NB4 (cell line): Measurements from ENCODE around the gene CALHM2.

ENCODE experiments used
- POLR2A ChIP-seq: IDR thresholded peaks from 2 replicates; pipeline ENCODE4 v1.6.1; 2011; ENCODE audit warnings: mild to moderate bottlenecking; ENCODE audit not compliant: insufficient read length; ENCODE audit errors: extremely low read depth
- TF ChIP-seq, protein P1 (sequence below): IDR thresholded peaks from one replicate; pipeline ENCODE4 v1.5.1; 2012; ENCODE audit warnings: low read depth, low read length
- TF ChIP-seq, protein P2 (sequence below): IDR thresholded peaks from 2 replicates; pipeline ENCODE4 v1.6.1; 2011; ENCODE audit warnings: low read depth, low read length

- TF ChIP-seq POLR2A: no peak
- TF ChIP-seq, protein P1, sequence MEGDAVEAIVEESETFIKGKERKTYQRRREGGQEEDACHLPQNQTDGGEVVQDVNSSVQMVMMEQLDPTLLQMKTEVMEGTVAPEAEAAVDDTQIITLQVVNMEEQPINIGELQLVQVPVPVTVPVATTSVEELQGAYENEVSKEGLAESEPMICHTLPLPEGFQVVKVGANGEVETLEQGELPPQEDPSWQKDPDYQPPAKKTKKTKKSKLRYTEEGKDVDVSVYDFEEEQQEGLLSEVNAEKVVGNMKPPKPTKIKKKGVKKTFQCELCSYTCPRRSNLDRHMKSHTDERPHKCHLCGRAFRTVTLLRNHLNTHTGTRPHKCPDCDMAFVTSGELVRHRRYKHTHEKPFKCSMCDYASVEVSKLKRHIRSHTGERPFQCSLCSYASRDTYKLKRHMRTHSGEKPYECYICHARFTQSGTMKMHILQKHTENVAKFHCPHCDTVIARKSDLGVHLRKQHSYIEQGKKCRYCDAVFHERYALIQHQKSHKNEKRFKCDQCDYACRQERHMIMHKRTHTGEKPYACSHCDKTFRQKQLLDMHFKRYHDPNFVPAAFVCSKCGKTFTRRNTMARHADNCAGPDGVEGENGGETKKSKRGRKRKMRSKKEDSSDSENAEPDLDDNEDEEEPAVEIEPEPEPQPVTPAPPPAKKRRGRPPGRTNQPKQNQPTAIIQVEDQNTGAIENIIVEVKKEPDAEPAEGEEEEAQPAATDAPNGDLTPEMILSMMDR: no peak
- TF ChIP-seq, protein P2, sequence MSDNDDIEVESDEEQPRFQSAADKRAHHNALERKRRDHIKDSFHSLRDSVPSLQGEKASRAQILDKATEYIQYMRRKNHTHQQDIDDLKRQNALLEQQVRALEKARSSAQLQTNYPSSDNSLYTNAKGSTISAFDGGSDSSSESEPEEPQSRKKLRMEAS: no peak
These were observed 6.2 kb downstream of the CALHM2 start for GRCh38 chr10:103445767-103446567.
